ENCODE data around the gene SLC29A4.

The SLC29A4 gene

GRCh38 chr7:5332579-5332978 lies 49.8 kb downstream of the SLC29A4 start:
- no peak for DNase-seq

- DNase-seq, result no peak
These were observed 50.6 kb downstream of the SLC29A4 start for GRCh38 chr7:5333121-5334045.

- DNase-seq, result no peak
These were observed 51.9 kb downstream of the SLC29A4 start for GRCh38 chr7:5334671-5335070.

GRCh38 chr7:5337047-5337446 lies 54.3 kb downstream of the SLC29A4 start:
- no peak for DNase-seq

- no peak for DNase-seq
These were observed 57.2 kb downstream of the SLC29A4 start for GRCh38 chr7:5339955-5340354.

GRCh38 chr7:5342631-5343030 lies 59.9 kb downstream of the SLC29A4 start:
- DNase-seq, result no peak

GRCh38 chr7:5343884-5344283 lies 61.1 kb downstream of the SLC29A4 start:
- no peak for DNase-seq

GRCh38 chr7:5344342-5344741 lies 61.6 kb downstream of the SLC29A4 start:
- DNase-seq, result no peak

GRCh38 chr7:5345171-5345570 lies 62.4 kb downstream of the SLC29A4 start:
- no peak for DNase-seq

- no peak for DNase-seq
These were observed 62.9 kb downstream of the SLC29A4 start for GRCh38 chr7:5345671-5346070.

- no peak for DNase-seq
These were observed 65.6 kb downstream of the SLC29A4 start for GRCh38 chr7:5348134-5349004.

- no peak for DNase-seq
These were observed 66.2 kb downstream of the SLC29A4 start for GRCh38 chr7:5349005-5349380.

GRCh38 chr7:5349437-5350173 lies 66.9 kb downstream of the SLC29A4 start:
- no peak for DNase-seq

GRCh38 chr7:5350174-5350463 lies 67.4 kb downstream of the SLC29A4 start:
- no peak for DNase-seq

GRCh38 chr7:5350600-5351385 lies 68.0 kb downstream of the SLC29A4 start:
- DNase-seq, result no peak

- DNase-seq, result no peak
These were observed 68.9 kb downstream of the SLC29A4 start for GRCh38 chr7:5351507-5352265.

GRCh38 chr7:5352440-5353010 lies 69.8 kb downstream of the SLC29A4 start:
- DNase-seq, result no peak

- no peak for DNase-seq
These were observed 71.9 kb downstream of the SLC29A4 start for GRCh38 chr7:5354460-5355232.

All from CD4-positive, alpha-beta T cell treated with Interleukin-4 for 1 hour (primary cell).